SH-SY5Y (cell line): ENCODE results near the gene SLC24A3.

Experiments
- GATA2 ChIP-seq: IDR thresholded peaks from 2 replicates; pipeline ENCODE4 v1.6.1; 2011; ENCODE audit warnings: mild to moderate bottlenecking, low read depth, low read length
- GATA3 ChIP-seq: IDR thresholded peaks from 2 replicates; pipeline ENCODE4 v1.6.1; 2011; ENCODE audit warnings: low read depth, mild to moderate bottlenecking, low read length, moderate library complexity

The SLC24A3 gene

GRCh38 chr20:19321176-19321575 is 108.7 kb downstream of the SLC24A3 start:
- TF ChIP-seq GATA2 (no peak), GATA3 (no peak)

GRCh38 chr20:19322061-19322985 is 109.9 kb downstream of the SLC24A3 start:
- TF ChIP-seq GATA2 = no peak
- TF ChIP-seq GATA3 = no peak

- TF ChIP-seq GATA3 (no peak), GATA2 (no peak)
Observed at GRCh38 chr20:19327401-19327800, 115.0 kb downstream of the SLC24A3 start.

GRCh38 chr20:19328676-19329075 is 116.2 kb downstream of the SLC24A3 start:
- TF ChIP-seq GATA3 = no peak
- no peak for TF ChIP-seq GATA2

GRCh38 chr20:19330038-19330437 is 117.6 kb downstream of the SLC24A3 start:
- no peak for TF ChIP-seq GATA3
- no peak for TF ChIP-seq GATA2

GRCh38 chr20:19330731-19331130 is 118.3 kb downstream of the SLC24A3 start:
- TF ChIP-seq GATA3 (no peak), GATA2 (no peak)

- no peak for TF ChIP-seq GATA3
- no peak for TF ChIP-seq GATA2
Observed at GRCh38 chr20:19333563-19333962, 121.1 kb downstream of the SLC24A3 start.

- TF ChIP-seq GATA2 = no peak
- TF ChIP-seq GATA3 = no peak
Observed at GRCh38 chr20:19335341-19335740, 122.9 kb downstream of the SLC24A3 start.

GRCh38 chr20:19335916-19336315 is 123.5 kb downstream of the SLC24A3 start:
- no peak for TF ChIP-seq GATA2
- no peak for TF ChIP-seq GATA3

GRCh38 chr20:19336631-19337030 is 124.2 kb downstream of the SLC24A3 start:
- TF ChIP-seq GATA3 (no peak), GATA2 (no peak)

GRCh38 chr20:19338380-19338779 is 125.9 kb downstream of the SLC24A3 start:
- TF ChIP-seq GATA3 (no peak), GATA2 (no peak)

- no peak for TF ChIP-seq GATA2
Observed at GRCh38 chr20:19338960-19339359, 126.5 kb downstream of the SLC24A3 start.

- TF ChIP-seq GATA3 (no peak), GATA2 (no peak)
Observed at GRCh38 chr20:19341348-19342053, 129.1 kb downstream of the SLC24A3 start.

- no peak for TF ChIP-seq GATA2
- TF ChIP-seq GATA3 = no peak
Observed at GRCh38 chr20:19344341-19344740, 131.9 kb downstream of the SLC24A3 start.
